K562 (cell line): Measurements from ENCODE around the gene ODC1. TPM values are rescaled to one million over a fixed set of nuclear protein-coding genes. Genes with fewer than 3 reads are reported as not detected.

Experiments
- ARNT ChIP-seq, 2 experiments: fragments of 450-650 bp; IDR thresholded peaks; 2 replicates each; pipeline ENCODE4 v1.6.1; 2016; ENCODE audit warnings: mild to moderate bottlenecking in 1 of 2
- ATF3 ChIP-seq, 2 experiments: fragments of 450-650 bp in 1 of 2; sonication (generic) in 1 of 2; formaldehyde crosslinking in 1 of 2; IDR thresholded peaks in 1 of 2; conservative IDR thresholded peaks in 1 of 2; 2 replicates each; pipeline versions ENCODE4 v1.6.1 to v1.8.1; 2016 to 2023; ENCODE audit warnings: mild to moderate bottlenecking in 2 of 2, moderate library complexity in 2 of 2, inconsistent platforms in 1 of 2, missing genetic modification reagents in 1 of 2
- ATF7 ChIP-seq: fragments of 450-650 bp; IDR thresholded peaks from 2 replicates; pipeline ENCODE4 v1.7.1; 2014; ENCODE audit warnings: mild to moderate bottlenecking, moderate library complexity
- BHLHE40 ChIP-seq: IDR thresholded peaks from 2 replicates; pipeline ENCODE4 v1.6.1; 2011; ENCODE audit warnings: low read length, improper control_type of control experiment
- CBFB ChIP-seq: sonication (generic); formaldehyde crosslinking; IDR thresholded peaks from 2 replicates; pipeline ENCODE4 v1.4.0; 2020; ENCODE audit warnings: mild to moderate bottlenecking, missing genetic modification reagents
- CREB5 ChIP-seq: fragments of 250-450 bp; sonication (Bioruptor Pico); IDR thresholded peaks from 2 replicates; pipeline ENCODE4 v1.5.0; 2020; ENCODE audit warnings: mild to moderate bottlenecking
- CTBP1 ChIP-seq: fragments of 450-650 bp; IDR thresholded peaks from 2 replicates; pipeline ENCODE4 v1.6.1; 2016; ENCODE audit warnings: borderline replicate concordance
- E2F8 ChIP-seq: fragments of 450-650 bp; IDR thresholded peaks from 2 replicates; pipeline ENCODE4 v1.7.1; 2018; ENCODE audit warnings: mild to moderate bottlenecking, low read depth; ENCODE audit not compliant: partially characterized antibody
- FOSL1 ChIP-seq: fragments of 200-800 bp; sonication (Bioruptor generic); conservative IDR thresholded peaks from 2 replicates; pipeline ENCODE4 v1.6.1; 2016; ENCODE audit warnings: missing genetic modification characterization, missing compliant biosample characterization
- JUND ChIP-seq, 2 experiments: IDR thresholded peaks; 2 replicates in 1 of 2; 3 replicates in 1 of 2; pipeline ENCODE4 v1.6.1; 2011; ENCODE audit warnings: borderline replicate concordance in 2 of 2, low read depth in 2 of 2, low read length in 2 of 2, improper control_type of control experiment in 1 of 2, missing biosample characterization in 1 of 2, missing genetic modification characterization in 1 of 2, missing genetic modification reagents in 1 of 2
- MXI1 ChIP-seq: IDR thresholded peaks from 2 replicates; pipeline ENCODE4 v1.6.1; 2011; ENCODE audit warnings: low read depth, mild to moderate bottlenecking, improper control_type of control experiment, low read length
- RBBP5 ChIP-seq: fragments of 200-600 bp; sonication (generic); IDR thresholded peaks from 2 replicates; pipeline ENCODE4 v1.6.1; 2012; ENCODE audit warnings: borderline replicate concordance, mild to moderate bottlenecking, low read length, control low read depth, inconsistent platforms; ENCODE audit not compliant: insufficient read depth, poor library complexity, severe bottlenecking
- TAL1 ChIP-seq: fragments of 450-650 bp; IDR thresholded peaks from 2 replicates; pipeline ENCODE4 v1.6.1; 2016; ENCODE audit warnings: mild to moderate bottlenecking
- ZC3H4 ChIP-seq: sonication (generic); formaldehyde crosslinking; IDR thresholded peaks from 2 replicates; pipeline ENCODE4 v1.9.0; 2021; ENCODE audit warnings: missing genetic modification reagents, borderline replicate concordance
- ZNF592 ChIP-seq: fragments of 450-650 bp; IDR thresholded peaks from 2 replicates; pipeline ENCODE4 v1.6.1; 2017; ENCODE audit warnings: antibody characterized with exemption, mild to moderate bottlenecking
- ZNF778 ChIP-seq: fragments of 450-650 bp; formaldehyde crosslinking; IDR thresholded peaks from 2 replicates; pipeline ENCODE4 v1.4.0; 2020; ENCODE audit warnings: mild to moderate bottlenecking, moderate library complexity
- polyA plus RNA-seq, 8 experiments: library from polyadenylated mRNA; depleted of rRNA in 4 of 8; stranded (reverse) in 5 of 8; unstranded in 3 of 8; fragments of >200 nt; fragmentation: Nextera tagmentation in 2 of 8; fragmentation: Illumina TruSeq in 1 of 8; extraction: Ambion mirVana in 2 of 8; extraction: Trizol in 1 of 8; gene quantifications; 2 replicates each; pipeline versions ENCODE4 v1.2.1 to v1.2.3, GENCODE V29; 2011 to 2014; ENCODE audit warnings: inconsistent platforms in 1 of 8, missing spikeins in 1 of 8
- total RNA-seq, 7 experiments: library from RNA; depleted of rRNA in 6 of 7; stranded (reverse); fragments of >200 nt in 6 of 7; fragmentation: Illumina TruSeq in 2 of 7; extraction: Trizol in 2 of 7; gene quantifications; 2 replicates each; pipeline versions ENCODE4 v1.2.1 to v1.2.3, GENCODE V29; 2011 to 2021; ENCODE audit warnings: low replicate concordance in 1 of 7

The ODC1 gene
- total and polyA plus RNA-seq, 9 of the 15 experiments (the other 6 are each of a cell fraction or from before 2014, with no cell fraction given), result 142 to 563 (median 457) TPM

- no peak for TF ChIP-seq CREB5 (CRISPR knock-in tag)
- TF ChIP-seq JUND (IDR thresholded peaks at IDR 0.05; ENCODE audit: borderline replicate concordance, low read depth, low read length), result peak; percentile 84
- peak; percentile 65; the same call in 1 of the 3 replicates for TF ChIP-seq JUND (tag; IDR thresholded peaks at IDR 0.05; ENCODE audit: borderline replicate concordance, low read depth, low read length)
- peak; percentile 32; the same call in 1 of the 2 replicates for TF ChIP-seq ZNF592
- TF ChIP-seq FOSL1 (tag), result peak; percentile 84
- no peak for TF ChIP-seq TAL1
- no peak for TF ChIP-seq ZC3H4 (CRISPR knock-in tag)
- TF ChIP-seq RBBP5, result peak; percentile 11
- no peak for TF ChIP-seq CBFB
- TF ChIP-seq ATF7, result peak; percentile 89
- no peak for TF ChIP-seq MXI1
- TF ChIP-seq BHLHE40, result 0 out of 2 replicates have a peak, but pooled peaks have one; percentile 19
- TF ChIP-seq ZNF778 (CRISPR knock-in tag), result no peak
- TF ChIP-seq E2F8, result no peak
- TF ChIP-seq ARNT (IDR thresholded peaks at IDR 0.05), result peak in 1 of 2 experiments; percentile 100; a peak in 2 of 4 replicates
- peak; percentile 98 for TF ChIP-seq ATF3 (IDR thresholded peaks at IDR 0.05)
- peak; percentile 87 for TF ChIP-seq ATF3 (CRISPR knock-in tag; conservative IDR thresholded peaks at IDR 0.05)
- TF ChIP-seq CTBP1, result peak; percentile 65; the same call in 1 of the 2 replicates
Observed at GRCh38 chr2:10407841-10408648, 40.1 kb downstream of the ODC1 start (continued).
